ENCODE results near the gene ACR.

ACR gene

GRCh38 chr22:50713571-50714056 lies 24.4 kb upstream of the ACR start:
- Histone ChIP-seq H3K27me3 (ENCODE audit: insufficient read depth, low read length, poor library complexity, severe bottlenecking) (no peaks in the 10 kb centered on the region), H3K79me2 (ENCODE audit: insufficient read depth, low read length) (no peaks in the 10 kb centered on the region), H3K4me3 (ENCODE audit: low read length, poor library complexity, severe bottlenecking) (no peak overlapping the region), H3K36me3 (ENCODE audit: insufficient read depth, low read length) (peaks cover 16% of the 10 kb centered on the region; the same call in 1 of the 2 replicates), H3F3A (ENCODE audit: low read depth) (no peaks in the 10 kb centered on the region), H3K9me3 (ENCODE audit: insufficient read depth, low read depth, low read length) (no peaks in the 10 kb centered on the region), H3K4me2 (ENCODE audit: low read depth, low read length, poor library complexity, severe bottlenecking) (no peak overlapping the region), H3K9ac (ENCODE audit: low read depth, low read length, poor library complexity, severe bottlenecking) (no peak overlapping the region), H3K4me1 (ENCODE audit: insufficient read depth, low read length, poor library complexity, severe bottlenecking) (no peaks in the 10 kb centered on the region), H3K9me2 (replicated peaks; ENCODE audit: low read depth, low read length) (no peaks in the 10 kb centered on the region), H4K20me1 (ENCODE audit: insufficient read depth, low read length, poor library complexity, severe bottlenecking) (no peaks in the 10 kb centered on the region), H2AFZ (ENCODE audit: low read length) (no peak overlapping the region)
- TF ChIP-seq EZH2phosphoT487 (IDR thresholded peaks at IDR 0.05; ENCODE audit: borderline replicate concordance) (no peak), CTCF (conservative IDR thresholded peaks at IDR 0.05; ENCODE audit: low read length) (no peak)

- Histone ChIP-seq H3K36me3 (ENCODE audit: insufficient read depth, low read length) (peaks cover 15% of the 10 kb centered on the region; the same call in 1 of the 2 replicates), H3K4me2 (ENCODE audit: low read depth, low read length, poor library complexity, severe bottlenecking) (no peak overlapping the region), H4K20me1 (ENCODE audit: insufficient read depth, low read length, poor library complexity, severe bottlenecking) (no peaks in the 10 kb centered on the region), H3K9me2 (replicated peaks; ENCODE audit: low read depth, low read length) (no peaks in the 10 kb centered on the region), H3K9me3 (ENCODE audit: insufficient read depth, low read depth, low read length) (no peaks in the 10 kb centered on the region), H3K79me2 (ENCODE audit: insufficient read depth, low read length) (no peaks in the 10 kb centered on the region), H3K4me3 (ENCODE audit: low read length, poor library complexity, severe bottlenecking) (no peak overlapping the region), H3K4me1 (ENCODE audit: insufficient read depth, low read length, poor library complexity, severe bottlenecking) (no peaks in the 10 kb centered on the region), H2AFZ (ENCODE audit: low read length) (no peak overlapping the region), H3K27me3 (ENCODE audit: insufficient read depth, low read length, poor library complexity, severe bottlenecking) (no peaks in the 10 kb centered on the region), H3K9ac (ENCODE audit: low read depth, low read length, poor library complexity, severe bottlenecking) (no peak overlapping the region), H3F3A (ENCODE audit: low read depth) (no peaks in the 10 kb centered on the region)
- TF ChIP-seq CTCF (conservative IDR thresholded peaks at IDR 0.05; ENCODE audit: low read length) (no peak), EZH2phosphoT487 (IDR thresholded peaks at IDR 0.05; ENCODE audit: borderline replicate concordance) (no peak)
Measured at GRCh38 chr22:50714150-50714549, 23.9 kb upstream of the ACR start.

- Histone ChIP-seq H3K36me3 (ENCODE audit: insufficient read depth, low read length) (peaks cover 10% of the 10 kb centered on the region; the same call in 1 of the 2 replicates), H3K9ac (ENCODE audit: low read depth, low read length, poor library complexity, severe bottlenecking) (no peak overlapping the region), H3K9me3 (ENCODE audit: insufficient read depth, low read depth, low read length) (no peaks in the 10 kb centered on the region), H2AFZ (ENCODE audit: low read length) (no peak overlapping the region), H4K20me1 (ENCODE audit: insufficient read depth, low read length, poor library complexity, severe bottlenecking) (no peaks in the 10 kb centered on the region), H3K4me1 (ENCODE audit: insufficient read depth, low read length, poor library complexity, severe bottlenecking) (no peaks in the 10 kb centered on the region), H3K27me3 (ENCODE audit: insufficient read depth, low read length, poor library complexity, severe bottlenecking) (no peaks in the 10 kb centered on the region), H3F3A (ENCODE audit: low read depth) (no peaks in the 10 kb centered on the region), H3K4me2 (ENCODE audit: low read depth, low read length, poor library complexity, severe bottlenecking) (no peak overlapping the region), H3K4me3 (ENCODE audit: low read length, poor library complexity, severe bottlenecking) (no peak overlapping the region), H3K79me2 (ENCODE audit: insufficient read depth, low read length) (no peaks in the 10 kb centered on the region), H3K9me2 (replicated peaks; ENCODE audit: low read depth, low read length) (no peaks in the 10 kb centered on the region)
- no peak for TF ChIP-seq CTCF (conservative IDR thresholded peaks at IDR 0.05; ENCODE audit: low read length)
- TF ChIP-seq EZH2phosphoT487 (IDR thresholded peaks at IDR 0.05; ENCODE audit: borderline replicate concordance), result no peak
Measured at GRCh38 chr22:50714631-50715179, 23.3 kb upstream of the ACR start.

All from Loucy (cell line).